Stimulated activated naive B cell treated with anti-CD40 and anti-IgM and Interleukin-4, amounts not matched to agents 10 μg/mL and 1 μg/mL and 100 μg/mL, for 72 hours (primary cell): ENCODE results near the gene BIRC5.

Experiments used
- ATAC-seq, 2 donors: fragments of 150-1000 bp; cut with Tn5 transposase; replicated peaks; 2 replicates each; pipeline ENCODE4 v1.10.0; 2021; ENCODE audit warnings: moderate library complexity in 1 of 2
- DNase-seq: peaks from one replicate; pipeline ENCODE4 v3.0.0; 2021
- H3K27ac Mint-ChIP-seq: one replicate; pipeline ENCODE4 v1.8.0; 2022; ENCODE audit warnings: mild to moderate bottlenecking, mixed read lengths
- H3K27me3 Mint-ChIP-seq, 2 donors: one replicate each; pipeline ENCODE4 v1.8.0; 2022; ENCODE audit warnings: mixed read lengths in 2 of 2
- H3K36me3 Mint-ChIP-seq, 2 donors: one replicate each; pipeline ENCODE4 v1.8.0; 2022; ENCODE audit warnings: mixed read lengths in 2 of 2, mild to moderate bottlenecking in 1 of 2
- H3K4me1 Mint-ChIP-seq, 2 donors: one replicate each; pipeline ENCODE4 v1.8.0; 2022; ENCODE audit warnings: mixed read lengths in 2 of 2, mild to moderate bottlenecking in 1 of 2
- H3K4me3 Mint-ChIP-seq, 2 donors: one replicate each; pipeline ENCODE4 v1.8.0; 2022; ENCODE audit warnings: mild to moderate bottlenecking in 2 of 2, mixed read lengths in 2 of 2, moderate library complexity in 1 of 2
- H3K9me3 Mint-ChIP-seq, 2 donors: one replicate each; pipeline ENCODE4 v1.8.0; 2022; ENCODE audit warnings: mixed read lengths in 2 of 2, mild to moderate bottlenecking in 1 of 2

The BIRC5 gene

GRCh38 chr17:78174870-78175642, 39.0 kb upstream of the BIRC5 start:
- H3K4me3 Mint-ChIP-seq: peak overlapping the region; percentile 69 to 90
- H3K9me3 Mint-ChIP-seq: no peaks in the 10 kb centered on the region
- DNase-seq: peak; percentile 17
- no peaks in the 10 kb centered on the region for H3K27me3 Mint-ChIP-seq
- peaks cover 79 to 98% of the 10 kb centered on the region in 2 donors for H3K4me1 Mint-ChIP-seq
- H3K36me3 Mint-ChIP-seq: peaks cover 86 to 87% of the 10 kb centered on the region in 2 donors
- peak overlapping the region; percentile 97 for H3K27ac Mint-ChIP-seq
- ATAC-seq: no peak

- peaks cover 84 to 86% of the 10 kb centered on the region in 2 donors for H3K36me3 Mint-ChIP-seq
- peaks cover 80 to 98% of the 10 kb centered on the region in 2 donors for H3K4me1 Mint-ChIP-seq
- H3K27ac Mint-ChIP-seq: peak overlapping the region; percentile 97
- no peaks in the 10 kb centered on the region for H3K9me3 Mint-ChIP-seq
- ATAC-seq (no peak), DNase-seq (peak; percentile 19)
- no peaks in the 10 kb centered on the region for H3K27me3 Mint-ChIP-seq
- H3K4me3 Mint-ChIP-seq: peak overlapping the region; percentile 69 to 90
Observed at GRCh38 chr17:78175643-78175981, 38.4 kb upstream of the BIRC5 start.

- Mint-ChIP-seq H3K9me3 (no peaks in the 10 kb centered on the region), H3K4me1 (peaks cover 73 to 92% of the 10 kb centered on the region in 2 donors), H3K4me3 (peak overlapping the region; percentile 69 to 90), H3K27me3 (no peaks in the 10 kb centered on the region), H3K27ac (peak overlapping the region; percentile 97), H3K36me3 (peaks cover 78% of the 10 kb centered on the region in 2 donors)
- peak; percentile 53 to 55 for ATAC-seq
- DNase-seq: peak; percentile 80
Observed at GRCh38 chr17:78176548-78177025, 37.5 kb upstream of the BIRC5 start.

- Mint-ChIP-seq H3K27ac (peak overlapping the region; percentile 97), H3K4me1 (peaks cover 50 to 70% of the 10 kb centered on the region in 2 donors), H3K4me3 (peak overlapping the region; percentile 63 to 77), H3K36me3 (peaks cover 50 to 53% of the 10 kb centered on the region in 2 donors), H3K9me3 (no peaks in the 10 kb centered on the region), H3K27me3 (no peaks in the 10 kb centered on the region)
- ATAC-seq (peak; percentile 3 to 8), DNase-seq (peak; percentile 33)
Observed at GRCh38 chr17:78179372-78179771, 34.7 kb upstream of the BIRC5 start.

GRCh38 chr17:78180083-78180482, 34.0 kb upstream of the BIRC5 start:
- no peak for DNase-seq
- H3K4me1 Mint-ChIP-seq: peaks cover 50 to 70% of the 10 kb centered on the region in 2 donors
- peaks cover 46 to 49% of the 10 kb centered on the region in 2 donors for H3K36me3 Mint-ChIP-seq
- H3K27ac Mint-ChIP-seq: peak overlapping the region; percentile 97
- no peaks in the 10 kb centered on the region for H3K9me3 Mint-ChIP-seq
- peak in 1 of 2 donors; percentile 3 for ATAC-seq
- H3K4me3 Mint-ChIP-seq: peak overlapping the region in 1 of 2 donors; percentile 77
- no peaks in the 10 kb centered on the region for H3K27me3 Mint-ChIP-seq

GRCh38 chr17:78180508-78180907, 33.5 kb upstream of the BIRC5 start:
- ATAC-seq: no peak
- peaks cover 41 to 45% of the 10 kb centered on the region in 2 donors for H3K36me3 Mint-ChIP-seq
- H3K9me3 Mint-ChIP-seq: no peaks in the 10 kb centered on the region
- peak overlapping the region in 1 of 2 donors; percentile 11 for H3K4me3 Mint-ChIP-seq
- peaks cover 46 to 69% of the 10 kb centered on the region in 2 donors for H3K4me1 Mint-ChIP-seq
- H3K27me3 Mint-ChIP-seq: no peaks in the 10 kb centered on the region
- no peak for DNase-seq
- peak overlapping the region; percentile 97 for H3K27ac Mint-ChIP-seq

- no peaks in the 10 kb centered on the region for H3K9me3 Mint-ChIP-seq
- DNase-seq (no peak), ATAC-seq (no peak)
- H3K27me3 Mint-ChIP-seq: no peaks in the 10 kb centered on the region
- H3K36me3 Mint-ChIP-seq: peaks cover 29% of the 10 kb centered on the region in 2 donors
- H3K4me1 Mint-ChIP-seq: peaks cover 31 to 66% of the 10 kb centered on the region in 2 donors
- H3K4me3 Mint-ChIP-seq: no peak overlapping the region
- no peak overlapping the region for H3K27ac Mint-ChIP-seq
Observed at GRCh38 chr17:78182504-78182903, 31.5 kb upstream of the BIRC5 start.

GRCh38 chr17:78183916-78184315, 30.1 kb upstream of the BIRC5 start:
- Mint-ChIP-seq H3K9me3 (no peaks in the 10 kb centered on the region), H3K27me3 (no peaks in the 10 kb centered on the region), H3K4me3 (no peak overlapping the region), H3K27ac (no peak overlapping the region), H3K4me1 (peaks cover 27 to 64% of the 10 kb centered on the region in 2 donors), H3K36me3 (peaks cover 18% of the 10 kb centered on the region in 2 donors)
- DNase-seq: no peak
- ATAC-seq: no peak

GRCh38 chr17:78184351-78184750, 29.7 kb upstream of the BIRC5 start:
- H3K4me1 Mint-ChIP-seq: peaks cover 23 to 59% of the 10 kb centered on the region in 2 donors
- no peak for ATAC-seq

GRCh38 chr17:78184868-78185267, 29.2 kb upstream of the BIRC5 start:
- Mint-ChIP-seq H3K4me1 (peaks cover 17 to 56% of the 10 kb centered on the region in 2 donors), H3K27me3 (no peaks in the 10 kb centered on the region), H3K36me3 (peaks cover 10 to 11% of the 10 kb centered on the region in 2 donors), H3K4me3 (peak overlapping the region; percentile 47), H3K9me3 (no peaks in the 10 kb centered on the region), H3K27ac (peak overlapping the region; percentile 81)
- no peak for ATAC-seq
- no peak for DNase-seq

More at GRCh38 chr17:78184351-78184750, 29.7 kb upstream of the BIRC5 start:
- H3K27me3 Mint-ChIP-seq: no peaks in the 10 kb centered on the region
- no peak overlapping the region for H3K27ac Mint-ChIP-seq
- no peak for DNase-seq
- no peak overlapping the region for H3K4me3 Mint-ChIP-seq
- H3K36me3 Mint-ChIP-seq: peaks cover 14% of the 10 kb centered on the region in 2 donors
- no peaks in the 10 kb centered on the region for H3K9me3 Mint-ChIP-seq

GRCh38 chr17:78185981-78186691, 27.9 kb upstream of the BIRC5 start:
- Mint-ChIP-seq H3K36me3 (peaks cover 13 to 17% of the 10 kb centered on the region in 2 donors), H3K9me3 (no peaks in the 10 kb centered on the region), H3K4me1 (peaks cover 14 to 51% of the 10 kb centered on the region in 2 donors), H3K4me3 (peak overlapping the region; percentile 86 to 88), H3K27ac (no peak overlapping the region), H3K27me3 (no peaks in the 10 kb centered on the region)
- DNase-seq (peak; percentile 15), ATAC-seq (peak in 1 of 2 donors; percentile 9)

GRCh38 chr17:78186692-78187595, 27.1 kb upstream of the BIRC5 start, which contains the start of the genes AFMID and TK1:
Gene AFMID, plus strand, starts transcription at chr17:78187362. Its CDS starts 9 bp downstream, at chr17:78187371.
Gene TK1, minus strand, starts transcription at chr17:78187052. Its CDS starts 58 bp downstream, at chr17:78186994.
- H3K4me1 Mint-ChIP-seq: peaks cover 14 to 51% of the 10 kb centered on the region in 2 donors
- H3K4me3 Mint-ChIP-seq: peak within 1 kb of the TSS; percentile 88 to 91

GRCh38 chr17:78196716-78197115, 17.3 kb upstream of the BIRC5 start:
- DNase-seq (no peak), ATAC-seq (no peak)
- no peaks in the 10 kb centered on the region for H3K27me3 Mint-ChIP-seq

More at GRCh38 chr17:78186692-78187595, 27.1 kb upstream of the BIRC5 start, which contains the start of the genes AFMID and TK1:
- no peaks in the 10 kb centered on the region for H3K27me3 Mint-ChIP-seq
- no peaks in the 10 kb centered on the region for H3K9me3 Mint-ChIP-seq
- peaks cover 16 to 17% of the 10 kb centered on the region in 2 donors for H3K36me3 Mint-ChIP-seq
- DNase-seq: peak; percentile 95
- peak within 1 kb of the TSS; percentile 68 for H3K27ac Mint-ChIP-seq
- ATAC-seq: peak; percentile 93 to 95

More at GRCh38 chr17:78196716-78197115, 17.3 kb upstream of the BIRC5 start:
- Mint-ChIP-seq H3K4me3 (no peak overlapping the region), H3K27ac (no peak overlapping the region), H3K36me3 (peaks cover 33 to 40% of the 10 kb centered on the region in 2 donors), H3K9me3 (no peaks in the 10 kb centered on the region), H3K4me1 (peaks cover 8 to 9% of the 10 kb centered on the region in 2 donors)
